HEK293 (cell line): ENCODE data around the gene ARMC2.

Source experiments
- CTCF ChIA-PET: fragments of 350-600 bp; formaldehyde crosslinking; extraction: SDS; loops from one replicate; lab custom pipeline; 2021; ENCODE audit warnings: antibody characterized with exemption; lab: Yijun Ruan, JAX
- POLR2A ChIA-PET: fragments of 300-600 bp; formaldehyde crosslinking; extraction: SDS; loops from one replicate; lab custom pipeline; 2020; ENCODE audit warnings: antibody characterized with exemption, inconsistent platforms; lab: Yijun Ruan, JAX
- H3K27ac ChIP-seq: fragments of 200-500 bp; sonication (Bioruptor generic); 2 replicates; pipeline ENCODE4 v1.5.1; 2014; ENCODE audit warnings: low read depth, low read length, control low read depth, inconsistent platforms; ENCODE audit errors: extremely low read depth
- H3K36me3 ChIP-seq, 2 experiments: fragments of 200-500 bp in 1 of 2; sonication (Bioruptor generic) in 1 of 2; 1 replicate in 1 of 2; 2 replicates in 1 of 2; pipeline ENCODE4 v1.5.1; 2014 to 2017; ENCODE audit warnings: inconsistent platforms in 2 of 2, low read length in 2 of 2; ENCODE audit not compliant: control insufficient read depth in 2 of 2, insufficient read depth in 1 of 2
- H3K4me1 ChIP-seq: fragments of 200-500 bp; sonication (Bioruptor generic); 2 replicates; pipeline ENCODE4 v1.5.1; 2014; ENCODE audit warnings: mild to moderate bottlenecking, low read length, inconsistent platforms; ENCODE audit not compliant: control insufficient read depth, insufficient read depth
- H3K4me3 ChIP-seq: 2 replicates; pipeline ENCODE4 v1.5.1; 2011; ENCODE audit warnings: low read depth, mild to moderate bottlenecking, control low read depth, low read length, moderate library complexity
- H3K9me3 ChIP-seq: fragments of 200-500 bp; sonication (Bioruptor generic); 2 replicates; pipeline ENCODE4 v1.5.1; 2014; ENCODE audit warnings: low read depth, low read length, inconsistent platforms; ENCODE audit not compliant: control insufficient read depth, insufficient read depth
- EGR2 ChIP-seq: fragments of 450-650 bp; formaldehyde crosslinking; IDR thresholded peaks from 2 replicates; pipeline ENCODE4 v1.5.1; 2016; ENCODE audit warnings: low read depth, missing biosample characterization, missing genetic modification characterization
- HOXC10 ChIP-seq: sonication (generic); formaldehyde crosslinking; IDR thresholded peaks from 2 replicates; pipeline ENCODE4 v1.8.1; 2023; ENCODE audit warnings: mild to moderate bottlenecking, missing genetic modification reagents
- MEIS1 ChIP-seq: sonication (generic); formaldehyde crosslinking; IDR thresholded peaks from 2 replicates; pipeline ENCODE4 v1.8.1; 2022; ENCODE audit warnings: missing genetic modification reagents, mild to moderate bottlenecking, borderline replicate concordance
- REPIN1 ChIP-seq: fragments of 450-650 bp; formaldehyde crosslinking; IDR thresholded peaks from 2 replicates; pipeline ENCODE4 v1.5.1; 2017; ENCODE audit warnings: missing biosample characterization, missing genetic modification characterization, low read depth
- SALL2 ChIP-seq: fragments of 450-650 bp; formaldehyde crosslinking; IDR thresholded peaks from 2 replicates; pipeline ENCODE4 v1.5.0; 2017; ENCODE audit warnings: missing biosample characterization, mild to moderate bottlenecking, missing genetic modification characterization, borderline replicate concordance
- SP2 ChIP-seq: fragments of 450-650 bp; formaldehyde crosslinking; IDR thresholded peaks from 2 replicates; pipeline ENCODE4 v1.5.1; 2016; ENCODE audit warnings: missing biosample characterization, missing genetic modification characterization
- ZBTB6 ChIP-seq: fragments of 450-650 bp; formaldehyde crosslinking; IDR thresholded peaks from 2 replicates; pipeline ENCODE4 v1.5.1; 2017; ENCODE audit warnings: missing biosample characterization, missing genetic modification characterization
- ZBTB7A ChIP-seq: fragments of 450-650 bp; formaldehyde crosslinking; IDR thresholded peaks from 2 replicates; pipeline ENCODE4 v1.5.1; 2016; ENCODE audit warnings: low read depth, missing biosample characterization, missing genetic modification characterization
- ZFP37 ChIP-seq: fragments of 450-650 bp; formaldehyde crosslinking; IDR thresholded peaks from 2 replicates; pipeline ENCODE4 v1.5.1; 2016; ENCODE audit warnings: missing biosample characterization, missing genetic modification characterization
- ZNF174 ChIP-seq: fragments of 450-650 bp; formaldehyde crosslinking; IDR thresholded peaks from 2 replicates; pipeline ENCODE4 v1.5.0; 2017; ENCODE audit warnings: missing biosample characterization, mild to moderate bottlenecking, missing genetic modification characterization
- ZNF184 ChIP-seq: fragments of 450-650 bp; IDR thresholded peaks from 2 replicates; pipeline ENCODE4 v1.5.1; 2018; ENCODE audit warnings: missing biosample characterization, mild to moderate bottlenecking, missing genetic modification characterization
- ZNF23 ChIP-seq: fragments of 450-650 bp; formaldehyde crosslinking; IDR thresholded peaks from 2 replicates; pipeline ENCODE4 v1.5.1; 2016; ENCODE audit warnings: missing biosample characterization, missing genetic modification characterization, borderline replicate concordance
- ZNF26 ChIP-seq: fragments of 450-650 bp; formaldehyde crosslinking; IDR thresholded peaks from 2 replicates; pipeline ENCODE4 v1.5.1; 2016; ENCODE audit warnings: missing biosample characterization, missing genetic modification characterization
- ZNF280D ChIP-seq: fragments of 450-650 bp; formaldehyde crosslinking; IDR thresholded peaks from 2 replicates; pipeline ENCODE4 v1.5.1; 2016; ENCODE audit warnings: missing biosample characterization, missing genetic modification characterization
- ZNF37A ChIP-seq: fragments of 450-650 bp; IDR thresholded peaks from 2 replicates; pipeline ENCODE4 v1.5.1; 2018; ENCODE audit warnings: missing biosample characterization, missing genetic modification characterization
- ZNF433 ChIP-seq: fragments of 450-650 bp; formaldehyde crosslinking; IDR thresholded peaks from 2 replicates; pipeline ENCODE4 v1.5.1; 2016; ENCODE audit warnings: missing biosample characterization, missing genetic modification characterization, low read depth
- ZNF501 ChIP-seq: fragments of 450-650 bp; formaldehyde crosslinking; IDR thresholded peaks from 2 replicates; pipeline ENCODE4 v1.5.1; 2016; ENCODE audit warnings: missing biosample characterization, missing genetic modification characterization
- ZNF549 ChIP-seq: fragments of 450-650 bp; IDR thresholded peaks from 2 replicates; pipeline ENCODE4 v1.5.1; 2018; ENCODE audit warnings: missing biosample characterization, missing genetic modification characterization, mild to moderate bottlenecking, inconsistent platforms, moderate library complexity
- ZNF561 ChIP-seq: fragments of 450-650 bp; IDR thresholded peaks from 2 replicates; pipeline ENCODE4 v1.5.1; 2018; ENCODE audit warnings: missing biosample characterization, missing genetic modification characterization, borderline replicate concordance
- ZNF623 ChIP-seq: fragments of 450-650 bp; formaldehyde crosslinking; IDR thresholded peaks from 2 replicates; pipeline ENCODE4 v1.5.1; 2016; ENCODE audit warnings: missing biosample characterization, missing genetic modification characterization
- ZNF677 ChIP-seq: fragments of 450-650 bp; IDR thresholded peaks from 2 replicates; pipeline ENCODE4 v1.5.0; 2018; ENCODE audit warnings: missing biosample characterization, mild to moderate bottlenecking, missing genetic modification characterization, moderate library complexity
- TF ChIP-seq, protein P1 (sequence below): fragments of 450-650 bp; formaldehyde crosslinking; IDR thresholded peaks from 2 replicates; pipeline ENCODE4 v1.5.1; 2016; ENCODE audit warnings: missing biosample characterization, missing genetic modification characterization

The ARMC2 gene

GRCh38 chr6:108799791-108800190 lies 48.4 kb upstream of the ARMC2 start:
- ChIA-PET POLR2A (interaction anchor here (1.5 to 2.1 kb wide), 2 partner anchors 12 to 241 kb away, joined by 3 to 4 read pairs; no protein-coding TSS in a partner anchor), CTCF (no interaction called here)
- TF ChIP-seq ZNF677 (tag by site-specific recombination) = no peak
- TF ChIP-seq MEIS1 (CRISPR knock-in tag) = no peak
- no peak for TF ChIP-seq ZFP37 (tag by site-specific recombination)
- TF ChIP-seq ZBTB7A = no peak
- no peak for TF ChIP-seq REPIN1
- TF ChIP-seq ZNF37A (tag by site-specific recombination) = no peak
- TF ChIP-seq ZNF623 (tag by site-specific recombination) = no peak
- TF ChIP-seq, protein P1, sequence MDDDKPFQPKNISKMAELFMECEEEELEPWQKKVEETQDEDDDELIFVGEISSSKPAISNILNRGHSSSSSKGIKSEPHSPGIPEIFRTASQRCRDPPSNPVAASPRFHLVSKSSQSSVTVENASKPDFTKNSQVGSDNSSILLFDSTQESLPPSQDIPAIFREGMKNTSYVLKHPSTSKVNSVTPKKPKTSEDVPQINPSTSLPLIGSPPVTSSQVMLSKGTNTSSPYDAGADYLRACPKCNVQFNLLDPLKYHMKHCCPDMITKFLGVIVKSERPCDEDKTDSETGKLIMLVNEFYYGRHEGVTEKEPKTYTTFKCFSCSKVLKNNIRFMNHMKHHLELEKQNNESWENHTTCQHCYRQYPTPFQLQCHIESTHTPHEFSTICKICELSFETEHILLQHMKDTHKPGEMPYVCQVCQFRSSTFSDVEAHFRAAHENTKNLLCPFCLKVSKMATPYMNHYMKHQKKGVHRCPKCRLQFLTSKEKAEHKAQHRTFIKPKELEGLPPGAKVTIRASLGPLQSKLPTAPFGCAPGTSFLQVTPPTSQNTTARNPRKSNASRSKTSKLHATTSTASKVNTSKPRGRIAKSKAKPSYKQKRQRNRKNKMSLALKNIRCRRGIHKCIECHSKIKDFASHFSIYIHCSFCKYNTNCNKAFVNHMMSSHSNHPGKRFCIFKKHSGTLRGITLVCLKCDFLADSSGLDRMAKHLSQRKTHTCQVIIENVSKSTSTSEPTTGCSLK (tag by site-specific recombination) = no peak
- TF ChIP-seq SP2 (tag by site-specific recombination) = no peak
- no peak for TF ChIP-seq ZNF501 (tag by site-specific recombination)
- TF ChIP-seq ZNF280D = no peak
- no peak for TF ChIP-seq EGR2 (tag by site-specific recombination)
- TF ChIP-seq ZNF174 = no peak
- H3K36me3 ChIP-seq = no peaks in the 10 kb centered on the region
- no peaks in the 10 kb centered on the region for H3K4me1 ChIP-seq
- no peak overlapping the region for H3K27ac ChIP-seq
- no peaks in the 10 kb centered on the region for H3K9me3 ChIP-seq
- H3K4me3 ChIP-seq = no peak overlapping the region

DNA sequence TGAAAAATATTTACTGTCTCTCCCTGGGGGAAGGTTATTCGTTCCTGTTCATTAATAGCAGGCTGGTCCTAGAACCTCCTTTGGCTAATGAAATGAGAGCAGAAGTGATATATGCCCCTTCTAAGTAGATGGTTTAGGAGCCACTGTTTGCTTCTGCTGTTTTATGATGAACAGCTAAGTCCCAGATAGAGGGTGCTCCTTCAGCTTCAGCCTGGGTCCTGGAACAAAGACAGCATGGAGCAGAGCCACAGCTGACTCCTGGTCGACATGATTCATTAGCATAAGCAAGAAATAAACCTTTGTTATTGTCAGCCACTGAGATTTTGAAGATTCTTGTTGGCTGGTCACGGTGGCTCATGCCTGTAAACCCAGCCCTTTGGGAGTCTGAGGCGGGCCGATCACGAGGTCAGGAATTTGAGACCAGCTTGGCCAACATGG lies 47.8 kb upstream of the ARMC2 start:
- CTCF ChIA-PET = interaction anchor here (0.5 to 0.7 kb wide), 3 partner anchors 274 to 1041 kb away, joined by 3 to 5 read pairs (median 3); no protein-coding TSS in a partner anchor
- Histone ChIP-seq H3K4me1 (no peaks in the 10 kb centered on the region), H3K4me3 (no peak overlapping the region), H3K9me3 (no peaks in the 10 kb centered on the region), H3K36me3 (no peaks in the 10 kb centered on the region), H3K27ac (no peak overlapping the region)
- POLR2A ChIA-PET = interaction anchor here (1.5 kb wide), 1 partner anchor 11 kb away, joined by 3 read pairs; no protein-coding TSS in a partner anchor
- no peak for TF ChIP-seq HOXC10 (CRISPR knock-in tag)
- TF ChIP-seq ZNF184 (tag by site-specific recombination) = no peak
- TF ChIP-seq ZNF549 (tag by site-specific recombination) = no peak
- no peak for TF ChIP-seq ZNF561
- no peak for TF ChIP-seq SALL2 (tag by site-specific recombination)
- TF ChIP-seq ZNF433 (tag by site-specific recombination) = no peak
- no peak for TF ChIP-seq ZNF26 (tag by site-specific recombination)
- no peak for TF ChIP-seq ZNF23 (tag by site-specific recombination)
- TF ChIP-seq ZBTB6 (tag by site-specific recombination) = no peak
